ENCODE measurements around the gene ARL8A. TPM values are rescaled to one million over a fixed set of nuclear protein-coding genes. Genes with fewer than 3 reads are reported as not detected.

The ARL8A gene
- total RNA-seq, 1 experiment from 2014 or later, result 45.6 TPM

- no peak overlapping the region for H3K4me2 ChIP-seq (ENCODE audit: low read length)
- ChIA-PET POLR2A (interaction anchor here (5.5 kb wide), 1 partner anchor 77 kb away, joined by 55 read pairs; the partner anchor contains the start of gene ELF3), RAD21 (ENCODE audit: low non-redundant PET in 1 of 2, low total read pairs in 2 of 2, uncharacterized antibody in 2 of 2, unreplicated experiment in 2 of 2) (no interaction called here), CTCF (no interaction called here)
- DNase-seq (ENCODE audit: low read depth, low spot score) (no peak), ATAC-seq (no peak)
- intact Hi-C loops (cut with micrococcal nuclease), result no loop called here
- no TSS peak for BruUV-seq (replicated peaks)
- H3K27ac ChIP-seq (ENCODE audit: low read depth, low read length), result no peak overlapping the region
- H3K79me2 ChIP-seq (ENCODE audit: insufficient read depth, low read length), result no peaks in the 10 kb centered on the region
- no peak for TF ChIP-seq CTCF (IDR thresholded peaks at IDR 0.05 in 2 of 3, conservative IDR thresholded peaks at IDR 0.05 in 1 of 3; ENCODE audit: borderline replicate concordance in 1 of 3, insufficient read depth in 1 of 3, low read depth in 2 of 3, low read length in 2 of 3)
- TF ChIP-seq ATF3 (IDR thresholded peaks at IDR 0.05), result no peak
- TF ChIP-seq EZH2 (IDR thresholded peaks at IDR 0.05), result no peak
- no peak for TF ChIP-seq JUND (IDR thresholded peaks at IDR 0.05)
- no peak for TF ChIP-seq CBX3 (IDR thresholded peaks at IDR 0.05; ENCODE audit: low read depth)
- no peak for TF ChIP-seq EGR1 (IDR thresholded peaks at IDR 0.05; ENCODE audit: low read depth)
- TF ChIP-seq SRF (IDR thresholded peaks at IDR 0.05; ENCODE audit: low read depth), result no peak
- no peak for TF ChIP-seq ZFX (IDR thresholded peaks at IDR 0.05)
- TF ChIP-seq CEBPB (IDR thresholded peaks at IDR 0.05; ENCODE audit: low read depth), result no peak
- TF ChIP-seq ZNF274 (IDR thresholded peaks at IDR 0.05; ENCODE audit: low read depth, low read length), result no peak
- TF ChIP-seq ELF1 (IDR thresholded peaks at IDR 0.05; ENCODE audit: borderline replicate concordance, low read depth), result no peak
- no peak for TF ChIP-seq TCF7L2 (IDR thresholded peaks at IDR 0.05; ENCODE audit: borderline replicate concordance, extremely low read depth, insufficient read depth, insufficient read length)
- no peak for TF ChIP-seq POLR2AphosphoS5 (IDR thresholded peaks at IDR 0.05; ENCODE audit: low read depth, low read length)
- no peak for TF ChIP-seq ZBTB33 (IDR thresholded peaks at IDR 0.05; ENCODE audit: extremely low read depth, insufficient replicate concordance, low read length)
- TF ChIP-seq MAX (IDR thresholded peaks at IDR 0.05), result no peak
- H3K9ac ChIP-seq (ENCODE audit: low read length), result no peak overlapping the region
- H3K4me1 ChIP-seq (ENCODE audit: control insufficient read depth in 1 of 2, insufficient read depth in 2 of 2, low read length in 2 of 2), result peaks cover 38 to 59% of the 10 kb centered on the region in 2 experiments
- no peaks in the 10 kb centered on the region for H3K9me2 ChIP-seq (ENCODE audit: insufficient read depth)
- H2AFZ ChIP-seq (ENCODE audit: low read depth, low read length, poor library complexity, severe bottlenecking), result no peak overlapping the region
- no peaks in the 10 kb centered on the region for H3K36me3 ChIP-seq (ENCODE audit: control insufficient read depth in 1 of 2, insufficient read depth in 2 of 2, low read length in 2 of 2)
- H3K27me3 ChIP-seq (ENCODE audit: insufficient read depth, low read length), result no peaks in the 10 kb centered on the region
- H3K9me3 ChIP-seq (ENCODE audit: control insufficient read depth in 1 of 2, insufficient read depth in 1 of 2, low read depth in 1 of 2, low read length in 2 of 2), result no peaks in the 10 kb centered on the region
- no peaks in the 10 kb centered on the region for H4K20me1 ChIP-seq (ENCODE audit: insufficient read depth)
- H3K4me3 ChIP-seq (replicated peaks in 1 of 2; ENCODE audit: low read depth in 1 of 2, low read length in 2 of 2), result no peak overlapping the region
Measured at GRCh38 chr1:202088206-202088605, 56.3 kb downstream of the ARL8A start.
